ENCODE results near the gene IL1R1. TPM values are rescaled to one million over a fixed set of nuclear protein-coding genes. Genes with fewer than 3 reads are reported as not detected.

The IL1R1 gene
- polyA plus RNA-seq, 3 donors, result 1.8 to 2.7 (median 2.6) TPM

DNA sequence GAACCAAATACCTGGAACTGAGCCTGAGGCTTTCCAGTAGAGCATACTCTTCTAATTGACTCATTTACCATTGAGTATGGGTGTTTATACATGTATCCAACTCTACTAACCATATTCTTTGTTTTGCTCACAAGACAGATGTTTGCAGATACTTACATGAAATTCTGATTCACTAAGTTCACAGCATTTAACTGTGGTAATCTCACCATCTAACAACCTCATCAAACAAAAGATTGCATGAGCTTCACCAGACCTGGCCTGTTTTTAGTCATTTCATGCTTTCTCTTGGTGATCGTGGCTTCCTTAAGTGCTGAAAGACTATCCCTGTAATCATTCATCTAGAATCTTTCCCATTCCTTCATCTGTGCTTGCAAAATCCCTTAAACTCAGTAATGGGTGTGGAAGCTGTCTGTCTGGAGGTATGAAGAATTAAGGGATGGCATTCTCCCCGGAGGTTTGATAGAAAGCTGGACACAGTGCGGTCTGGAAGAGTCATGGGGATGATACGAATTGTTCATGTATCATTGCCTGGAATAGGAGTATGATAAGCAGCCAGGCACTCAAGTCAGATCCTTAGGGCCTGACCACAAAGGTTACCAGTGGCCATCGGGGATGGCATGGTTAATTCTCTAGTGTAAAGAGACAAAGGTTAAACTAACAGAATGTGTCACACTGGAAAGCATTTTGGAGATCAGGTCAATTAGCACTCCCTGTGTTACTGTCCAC lies 42.0 kb upstream of the IL1R1 start:
- peaks cover 0 to 3% (median 0%) of the 10 kb centered on the region in 7 donors for H3K9me3 Mint-ChIP-seq
- no peak overlapping the region for H3K27ac Mint-ChIP-seq
- WGBS (ENCODE audit: insufficient coverage), result 95% methylated on average over 3 of the region's 5 CpGs
- no peaks in the 10 kb centered on the region for H3K9me3 ChIP-seq (replicated peaks in 1 of 2; ENCODE audit: control insufficient read depth in 1 of 2, insufficient read depth in 1 of 2, low read length in 2 of 2)
- no peak overlapping the region for H3K4me3 Mint-ChIP-seq
- no peaks in the 10 kb centered on the region for H3K36me3 ChIP-seq (replicated peaks in 1 of 2; ENCODE audit: control insufficient read depth in 1 of 2, insufficient read depth in 2 of 2, low read length in 2 of 2)
- no peaks in the 10 kb centered on the region for H3K79me2 ChIP-seq (ENCODE audit: insufficient read depth, low read length)
- H3K27ac ChIP-seq (ENCODE audit: low read depth in 1 of 2, low read length in 2 of 2), result no peak overlapping the region
- no peaks in the 10 kb centered on the region for H3K27me3 ChIP-seq (ENCODE audit: control insufficient read depth in 2 of 2, insufficient read depth in 2 of 2, low read length in 2 of 2)
- peaks cover 24% of the 10 kb centered on the region for H3K4me1 Mint-ChIP-seq
- intact Hi-C loops (cut with micrococcal nuclease), result loop anchor here in 1 of 2 donors (5.0 kb wide), 2 partner anchors 33 to 78 kb away; no protein-coding TSS in a partner anchor
- no peaks in the 10 kb centered on the region for H4K20me1 ChIP-seq (ENCODE audit: insufficient read depth, low read length)
- H3K4me3 ChIP-seq (replicated peaks in 1 of 3; ENCODE audit: low read depth in 2 of 3, low read length in 3 of 3), result no peak overlapping the region
- H3K9ac ChIP-seq (ENCODE audit: insufficient read depth, low read length, poor library complexity, severe bottlenecking), result no peak overlapping the region
- H3K4me1 ChIP-seq (ENCODE audit: control insufficient read depth in 1 of 2, insufficient read depth in 2 of 2, low read length in 2 of 2), result peaks cover 11 to 15% of the 10 kb centered on the region in 2 donors
- peaks cover 0 to 3% of the 10 kb centered on the region in 2 donors for H3K36me3 Mint-ChIP-seq
- TF ChIP-seq, protein P1, sequence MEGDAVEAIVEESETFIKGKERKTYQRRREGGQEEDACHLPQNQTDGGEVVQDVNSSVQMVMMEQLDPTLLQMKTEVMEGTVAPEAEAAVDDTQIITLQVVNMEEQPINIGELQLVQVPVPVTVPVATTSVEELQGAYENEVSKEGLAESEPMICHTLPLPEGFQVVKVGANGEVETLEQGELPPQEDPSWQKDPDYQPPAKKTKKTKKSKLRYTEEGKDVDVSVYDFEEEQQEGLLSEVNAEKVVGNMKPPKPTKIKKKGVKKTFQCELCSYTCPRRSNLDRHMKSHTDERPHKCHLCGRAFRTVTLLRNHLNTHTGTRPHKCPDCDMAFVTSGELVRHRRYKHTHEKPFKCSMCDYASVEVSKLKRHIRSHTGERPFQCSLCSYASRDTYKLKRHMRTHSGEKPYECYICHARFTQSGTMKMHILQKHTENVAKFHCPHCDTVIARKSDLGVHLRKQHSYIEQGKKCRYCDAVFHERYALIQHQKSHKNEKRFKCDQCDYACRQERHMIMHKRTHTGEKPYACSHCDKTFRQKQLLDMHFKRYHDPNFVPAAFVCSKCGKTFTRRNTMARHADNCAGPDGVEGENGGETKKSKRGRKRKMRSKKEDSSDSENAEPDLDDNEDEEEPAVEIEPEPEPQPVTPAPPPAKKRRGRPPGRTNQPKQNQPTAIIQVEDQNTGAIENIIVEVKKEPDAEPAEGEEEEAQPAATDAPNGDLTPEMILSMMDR (IDR thresholded peaks at IDR 0.05), result no peak
- no peak for DNase-seq
- H3K4me2 ChIP-seq (replicated peaks; ENCODE audit: extremely low read depth, low read length, poor library complexity, severe bottlenecking), result no peak overlapping the region
- H3K27me3 Mint-ChIP-seq (ENCODE audit: low read depth in 3 of 3), result peaks cover 2 to 10% (median 9%) of the 10 kb centered on the region in 3 donors
- H2AFZ ChIP-seq (ENCODE audit: insufficient read depth, low read depth, low read length, poor library complexity, severe bottlenecking), result no peak overlapping the region

DNA sequence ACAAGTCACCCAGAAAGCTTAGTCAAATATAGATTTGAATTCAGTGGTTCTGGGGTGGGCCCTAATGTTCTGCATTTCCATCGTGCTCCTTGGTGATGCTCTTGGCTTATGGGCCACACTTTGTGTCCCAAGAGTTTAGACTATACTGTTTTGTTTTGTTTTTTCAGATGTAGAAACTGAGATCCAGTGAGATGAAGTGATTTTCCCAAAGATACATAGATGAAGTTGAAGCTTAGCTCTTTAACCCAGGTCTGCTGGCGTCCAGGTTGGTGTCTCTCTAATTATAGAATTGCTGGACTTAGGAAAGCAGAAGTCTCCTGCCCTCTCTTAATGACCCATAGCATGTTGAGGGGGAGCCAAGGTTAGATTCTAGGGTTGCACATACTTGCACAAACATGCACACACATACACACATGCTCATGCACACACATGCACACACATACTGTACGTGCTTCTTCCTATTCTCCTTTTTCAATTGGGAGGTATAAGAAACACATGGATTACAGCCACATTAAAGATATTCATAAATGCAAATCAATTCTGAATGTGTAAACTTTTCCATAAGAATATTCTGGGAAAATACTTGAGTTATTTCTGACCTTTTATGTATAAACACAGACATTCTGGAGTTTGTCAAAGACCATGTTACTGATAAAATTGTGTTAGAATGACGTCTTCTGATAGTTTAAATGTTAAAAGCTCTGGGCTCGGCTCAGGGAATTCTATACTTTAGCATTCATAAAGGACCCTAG lies 41.3 kb upstream of the IL1R1 start:
- H3K79me2 ChIP-seq (ENCODE audit: insufficient read depth, low read length), result no peaks in the 10 kb centered on the region
- peaks cover 11 to 13% of the 10 kb centered on the region in 2 donors for H3K4me1 ChIP-seq (ENCODE audit: control insufficient read depth in 1 of 2, insufficient read depth in 2 of 2, low read length in 2 of 2)
- 100% methylated on average over 1 of the region's 5 CpGs for WGBS (ENCODE audit: insufficient coverage)
- H2AFZ ChIP-seq (ENCODE audit: insufficient read depth, low read depth, low read length, poor library complexity, severe bottlenecking), result no peak overlapping the region
- peaks cover 24% of the 10 kb centered on the region for H3K4me1 Mint-ChIP-seq
- no peaks in the 10 kb centered on the region for H3K27me3 ChIP-seq (ENCODE audit: control insufficient read depth in 2 of 2, insufficient read depth in 2 of 2, low read length in 2 of 2)
- no peak for DNase-seq
- peaks cover 0 to 3% (median 0%) of the 10 kb centered on the region in 7 donors for H3K9me3 Mint-ChIP-seq
- TF ChIP-seq, protein P1 (IDR thresholded peaks at IDR 0.05), result no peak
- H3K36me3 ChIP-seq (replicated peaks in 1 of 2; ENCODE audit: control insufficient read depth in 1 of 2, insufficient read depth in 2 of 2, low read length in 2 of 2), result no peaks in the 10 kb centered on the region
- H3K4me3 Mint-ChIP-seq, result no peak overlapping the region
- H4K20me1 ChIP-seq (ENCODE audit: insufficient read depth, low read length), result no peaks in the 10 kb centered on the region
- intact Hi-C loops (cut with micrococcal nuclease), result loop anchor here in 1 of 2 donors (5.0 kb wide), 2 partner anchors 34 to 79 kb away; no protein-coding TSS in a partner anchor
- H3K9me3 ChIP-seq (replicated peaks in 1 of 2; ENCODE audit: control insufficient read depth in 1 of 2, insufficient read depth in 1 of 2, low read length in 2 of 2), result no peaks in the 10 kb centered on the region
- peaks cover 2 to 10% (median 9%) of the 10 kb centered on the region in 3 donors for H3K27me3 Mint-ChIP-seq (ENCODE audit: low read depth in 3 of 3)
- no peak overlapping the region for H3K9ac ChIP-seq (ENCODE audit: insufficient read depth, low read length, poor library complexity, severe bottlenecking)
- no peak overlapping the region for H3K27ac Mint-ChIP-seq
- no peak overlapping the region for H3K4me2 ChIP-seq (replicated peaks; ENCODE audit: extremely low read depth, low read length, poor library complexity, severe bottlenecking)
- H3K36me3 Mint-ChIP-seq, result peaks cover 0 to 3% of the 10 kb centered on the region in 2 donors
- H3K4me3 ChIP-seq (replicated peaks in 1 of 3; ENCODE audit: low read depth in 2 of 3, low read length in 3 of 3), result no peak overlapping the region
- no peak overlapping the region for H3K27ac ChIP-seq (ENCODE audit: low read depth in 1 of 2, low read length in 2 of 2)

Data from CD14-positive monocyte (primary cell).